ENCODE measurements around the gene MYO3B.

DNA sequence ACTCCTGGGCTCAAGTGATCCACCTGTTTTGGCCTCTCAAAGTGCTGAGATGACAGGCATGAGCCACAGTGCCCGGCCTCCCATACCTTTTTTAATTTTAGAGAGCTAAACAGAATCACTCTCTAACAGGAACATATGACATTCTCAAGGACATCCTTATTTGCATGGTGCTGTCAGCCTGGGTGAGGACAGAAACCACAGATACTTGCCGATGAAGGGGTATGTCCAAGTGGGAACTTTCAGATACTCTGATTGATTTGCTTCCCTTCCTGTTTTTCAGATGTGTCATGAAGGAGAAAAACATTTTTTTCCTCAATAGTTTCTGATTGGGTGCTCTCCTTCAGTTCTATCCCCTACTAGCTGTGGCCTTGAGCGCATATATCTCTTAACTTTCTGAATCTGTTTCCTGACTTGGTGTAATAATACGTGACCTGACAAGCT lies 49.6 kb downstream of the MYO3B start:
- TF ChIP-seq, protein P1, sequence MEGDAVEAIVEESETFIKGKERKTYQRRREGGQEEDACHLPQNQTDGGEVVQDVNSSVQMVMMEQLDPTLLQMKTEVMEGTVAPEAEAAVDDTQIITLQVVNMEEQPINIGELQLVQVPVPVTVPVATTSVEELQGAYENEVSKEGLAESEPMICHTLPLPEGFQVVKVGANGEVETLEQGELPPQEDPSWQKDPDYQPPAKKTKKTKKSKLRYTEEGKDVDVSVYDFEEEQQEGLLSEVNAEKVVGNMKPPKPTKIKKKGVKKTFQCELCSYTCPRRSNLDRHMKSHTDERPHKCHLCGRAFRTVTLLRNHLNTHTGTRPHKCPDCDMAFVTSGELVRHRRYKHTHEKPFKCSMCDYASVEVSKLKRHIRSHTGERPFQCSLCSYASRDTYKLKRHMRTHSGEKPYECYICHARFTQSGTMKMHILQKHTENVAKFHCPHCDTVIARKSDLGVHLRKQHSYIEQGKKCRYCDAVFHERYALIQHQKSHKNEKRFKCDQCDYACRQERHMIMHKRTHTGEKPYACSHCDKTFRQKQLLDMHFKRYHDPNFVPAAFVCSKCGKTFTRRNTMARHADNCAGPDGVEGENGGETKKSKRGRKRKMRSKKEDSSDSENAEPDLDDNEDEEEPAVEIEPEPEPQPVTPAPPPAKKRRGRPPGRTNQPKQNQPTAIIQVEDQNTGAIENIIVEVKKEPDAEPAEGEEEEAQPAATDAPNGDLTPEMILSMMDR (IDR thresholded peaks at IDR 0.05) = no peak
- TF ChIP-seq EP300 (IDR thresholded peaks at IDR 0.05) (no peak), POLR2A (IDR thresholded peaks at IDR 0.05) (no peak)
